Kidney (tissue), 14 donors: Measurements from ENCODE around the gene LCN2. TPM values are rescaled to one million over a fixed set of nuclear protein-coding genes. Genes with fewer than 3 reads are reported as not detected.
A peak's percentile ranks its signal among the peaks of the same experiment; 100 is the strongest.
"Not testable (repeated sequence)": the region's sequence is repeated elsewhere in the genome, so short reads cannot be mapped to it uniquely, and the experiment has no call there.

ENCODE experiments used
- DNase-seq, 5 donors: peaks; one replicate each; pipeline ENCODE4 v3.0.0-alpha.2; 2013 to 2020
- FAIRE-seq: peaks from 2 replicates; lab custom pipeline; 2012; peaks lifted over from hg19 to GRCh38; lab: Jason Lieb, UNC
- H3K27ac ChIP-seq, 2 donors: one replicate each; pipeline ENCODE4 v1.7.0; 2013; ENCODE audit warnings: low read depth in 2 of 2, low read length in 2 of 2, inconsistent platforms in 1 of 2
- H3K27me3 ChIP-seq: one replicate; pipeline ENCODE4 v1.7.1; 2013; ENCODE audit warnings: low read length, inconsistent platforms; ENCODE audit not compliant: control insufficient read depth, insufficient read depth
- H3K36me3 ChIP-seq, 3 donors: one replicate each; pipeline versions ENCODE4 v1.7.0 to v1.7.1; 2013; ENCODE audit warnings: low read length in 3 of 3, control low read depth in 1 of 3, inconsistent platforms in 1 of 3; ENCODE audit not compliant: insufficient read depth in 3 of 3, control insufficient read depth in 2 of 3
- H3K4me1 ChIP-seq, 3 donors: one replicate each; pipeline versions ENCODE4 v1.7.0 to v1.7.1; 2013; ENCODE audit warnings: low read length in 3 of 3, inconsistent platforms in 1 of 3, low read depth in 1 of 3; ENCODE audit not compliant: control insufficient read depth in 2 of 3, insufficient read depth in 2 of 3
- H3K4me3 ChIP-seq, 3 donors: one replicate each; pipeline versions ENCODE4 v1.7.0 to v1.8.1; 2013; ENCODE audit warnings: low read length in 3 of 3, control low read depth in 1 of 3, inconsistent platforms in 1 of 3
- H3K9ac ChIP-seq, 3 donors: one replicate each; pipeline versions ENCODE4 v1.7.0 to v1.7.1; 2013; ENCODE audit warnings: low read length in 3 of 3, control low read depth in 1 of 3, inconsistent platforms in 1 of 3
- H3K9me3 ChIP-seq, 3 donors: one replicate each; pipeline versions ENCODE4 v1.7.0 to v1.7.1; 2013; ENCODE audit warnings: low read length in 3 of 3, control low read depth in 1 of 3, inconsistent platforms in 1 of 3; ENCODE audit not compliant: control insufficient read depth in 2 of 3, insufficient read depth in 1 of 3
- intact Hi-C: fragments of 100-400 bp; cut with DNase I; formaldehyde crosslinking; loops from one replicate; pipeline ENCODE4 v1.11.1; 2022
- polyA plus RNA-seq: library from polyadenylated mRNA; stranded (reverse); fragments of 350-450 nt; fragmentation: Illumina TruSeq; extraction: RNeasy Lipid Tissue Mini Kit (QIAGEN cat#74804); gene quantifications from one replicate; pipeline ENCODE4 v1.2.3, GENCODE V29; 2014; ENCODE audit warnings: low read depth, low replicate concordance; ENCODE audit not compliant: insufficient read depth
- total RNA-seq: library from RNA; stranded (reverse); fragmentation: NEBNext Ultra II Directional; extraction: Animal tissue kit (Norgen Biotek cat#: 25700); gene quantifications from one replicate; pipeline ENCODE4 v1.2.1, GENCODE V29; 2021
- TF ChIP-seq, protein P1 (sequence below): IDR thresholded peaks from 3 replicates; pipeline ENCODE4 v1.5.1; 2012; ENCODE audit warnings: mild to moderate bottlenecking, moderate library complexity, borderline replicate concordance; ENCODE audit not compliant: insufficient read depth; ENCODE audit errors: extremely low read depth
- donor health status: control.
- donor health status: control.
- donor health status: control.
- donor health status: control.
- donor health status: control.
- donor health status: DM: yes; HTN: yes; CAD: no.
- donor health status: Normal renal cell carcinoma (clear cell type).

The LCN2 gene
- total and polyA plus RNA-seq, 2 donors from 2014 or later, result 8.2 to 198 TPM

DNA sequence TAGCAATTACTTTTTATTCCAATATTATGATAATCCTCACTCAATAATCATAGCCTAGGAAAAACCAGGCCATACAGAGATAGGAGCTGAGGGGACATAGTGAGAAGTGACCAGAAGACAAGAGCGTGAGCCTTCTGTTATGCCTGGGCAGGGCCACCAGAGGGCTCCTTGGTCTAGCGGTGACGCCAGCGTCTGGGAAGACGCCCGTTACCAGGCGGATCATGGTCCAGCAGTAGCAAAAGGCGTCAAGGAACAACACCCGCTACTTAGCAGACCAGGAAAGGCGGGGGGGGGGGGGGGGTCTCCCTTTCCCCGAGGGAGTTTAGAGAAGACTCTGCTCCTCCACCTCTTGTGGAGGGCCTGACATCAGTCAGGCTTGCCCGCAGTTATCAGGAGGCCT, 32.2 kb downstream of the LCN2 start:
- FAIRE-seq, intact Hi-C loops, H3K9ac ChIP-seq, H3K27me3 ChIP-seq, H3K4me1 ChIP-seq, H3K4me3 ChIP-seq, H3K9me3 ChIP-seq, H3K27ac ChIP-seq: not testable (repeated sequence)
- peak; percentile 22 to 68 (median 43) for DNase-seq
- peaks cover 9 to 40% (median 27%) of the 10 kb centered on the region in 3 donors for H3K36me3 ChIP-seq
- TF ChIP-seq, protein P1, sequence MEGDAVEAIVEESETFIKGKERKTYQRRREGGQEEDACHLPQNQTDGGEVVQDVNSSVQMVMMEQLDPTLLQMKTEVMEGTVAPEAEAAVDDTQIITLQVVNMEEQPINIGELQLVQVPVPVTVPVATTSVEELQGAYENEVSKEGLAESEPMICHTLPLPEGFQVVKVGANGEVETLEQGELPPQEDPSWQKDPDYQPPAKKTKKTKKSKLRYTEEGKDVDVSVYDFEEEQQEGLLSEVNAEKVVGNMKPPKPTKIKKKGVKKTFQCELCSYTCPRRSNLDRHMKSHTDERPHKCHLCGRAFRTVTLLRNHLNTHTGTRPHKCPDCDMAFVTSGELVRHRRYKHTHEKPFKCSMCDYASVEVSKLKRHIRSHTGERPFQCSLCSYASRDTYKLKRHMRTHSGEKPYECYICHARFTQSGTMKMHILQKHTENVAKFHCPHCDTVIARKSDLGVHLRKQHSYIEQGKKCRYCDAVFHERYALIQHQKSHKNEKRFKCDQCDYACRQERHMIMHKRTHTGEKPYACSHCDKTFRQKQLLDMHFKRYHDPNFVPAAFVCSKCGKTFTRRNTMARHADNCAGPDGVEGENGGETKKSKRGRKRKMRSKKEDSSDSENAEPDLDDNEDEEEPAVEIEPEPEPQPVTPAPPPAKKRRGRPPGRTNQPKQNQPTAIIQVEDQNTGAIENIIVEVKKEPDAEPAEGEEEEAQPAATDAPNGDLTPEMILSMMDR, result peak; percentile 49

DNA sequence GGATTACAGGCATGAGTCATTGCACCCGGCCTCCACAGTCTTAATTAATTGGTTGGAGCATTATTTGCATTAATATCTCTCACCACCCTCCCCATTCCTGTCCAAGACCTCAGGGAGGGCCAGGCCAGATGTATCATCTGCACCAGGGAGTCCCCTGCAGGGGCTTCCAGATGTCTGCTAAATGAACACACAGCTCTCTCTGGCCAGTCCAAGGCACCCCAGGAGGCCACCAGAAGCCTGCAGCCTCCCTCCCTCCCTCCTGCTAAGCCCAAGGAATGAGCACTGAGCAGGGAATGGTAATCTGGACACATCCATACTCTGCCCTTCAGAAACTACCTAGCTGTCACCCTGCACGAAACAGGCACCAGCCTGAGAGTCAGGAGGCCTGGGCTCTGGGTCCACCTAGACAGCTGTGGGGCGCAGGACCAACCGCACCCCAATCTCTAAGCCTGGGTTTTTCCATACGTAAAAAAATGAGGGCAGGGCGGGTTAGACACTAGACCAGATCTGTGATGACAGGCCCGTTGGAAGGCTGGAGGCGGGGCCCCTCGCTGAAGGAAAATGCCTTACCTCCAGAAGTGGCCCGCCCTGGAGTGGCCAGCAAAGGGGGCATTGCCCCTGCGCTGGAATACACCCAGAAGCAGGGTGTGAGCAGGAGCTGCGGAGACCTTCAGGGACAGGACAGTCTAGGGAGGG, 33.8 kb downstream of the LCN2 start:
- DNase-seq, result no peak
- no peak overlapping the region for H3K4me3 ChIP-seq
- no peaks in the 10 kb centered on the region for H3K4me1 ChIP-seq
- no peaks in the 10 kb centered on the region for H3K27me3 ChIP-seq
- H3K36me3 ChIP-seq, result peaks cover 9 to 40% (median 26%) of the 10 kb centered on the region in 3 donors
- no peak overlapping the region for H3K9ac ChIP-seq
- no peaks in the 10 kb centered on the region for H3K9me3 ChIP-seq
- H3K27ac ChIP-seq, result no peak overlapping the region
- TF ChIP-seq, protein P1, result no peak
- no peak for FAIRE-seq
- intact Hi-C loops, result no loop called here

DNA sequence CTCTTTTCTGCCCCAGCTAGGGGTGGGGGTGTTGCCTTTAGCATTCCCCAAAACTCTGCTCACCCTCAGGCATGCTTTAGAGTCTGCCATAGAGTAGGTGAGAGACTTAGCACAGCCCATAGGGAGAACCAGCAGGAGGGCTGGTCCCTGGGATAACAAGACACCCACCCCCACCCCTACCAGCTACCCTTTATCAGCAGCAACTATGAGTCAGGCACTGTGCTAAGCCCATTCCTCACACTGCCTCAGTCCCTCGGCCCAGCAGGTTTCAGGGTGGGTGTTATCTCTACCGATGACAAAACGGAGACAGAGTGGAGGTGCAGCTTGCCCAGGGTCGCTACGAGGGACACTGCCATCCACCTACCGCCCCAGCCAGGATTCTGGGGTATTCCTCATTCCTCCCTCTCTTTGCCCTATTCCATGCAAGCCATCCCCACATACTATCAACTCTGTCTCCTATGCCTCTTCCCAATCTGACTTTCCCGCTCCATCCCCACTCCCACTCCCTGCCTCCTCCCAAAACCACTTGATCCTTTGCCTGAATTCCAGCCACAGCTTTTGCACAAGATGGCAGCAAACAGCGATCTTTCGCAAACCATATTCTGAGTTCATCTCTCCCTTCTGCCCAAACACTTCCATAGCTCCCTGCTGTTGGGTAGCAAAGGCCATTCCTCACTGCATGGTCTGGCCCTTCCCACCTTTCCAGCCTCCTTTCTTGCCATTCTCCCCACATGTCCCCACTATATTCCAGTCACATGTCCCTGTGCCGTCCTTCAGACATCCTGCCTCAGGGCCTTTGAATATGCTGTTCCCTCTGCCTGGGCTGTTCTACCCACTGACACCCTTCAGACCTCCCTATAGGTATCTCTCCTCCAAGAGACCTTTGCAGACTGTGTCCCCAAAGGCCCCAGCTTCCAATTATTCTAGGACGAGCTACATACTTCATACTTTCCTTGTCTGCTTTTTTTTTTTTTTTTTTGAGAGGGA, 37.0 kb downstream of the LCN2 start:
- TF ChIP-seq, protein P1, result no peak
- no peaks in the 10 kb centered on the region for H3K9me3 ChIP-seq
- no peaks in the 10 kb centered on the region for H3K27me3 ChIP-seq
- peaks cover 0 to 6% (median 3%) of the 10 kb centered on the region in 3 donors for H3K4me1 ChIP-seq
- FAIRE-seq (no peak), DNase-seq (no peak)
- H3K27ac ChIP-seq, result no peak overlapping the region
- H3K9ac ChIP-seq, result no peak overlapping the region
- intact Hi-C loops, result no loop called here
- H3K4me3 ChIP-seq, result no peak overlapping the region
- H3K36me3 ChIP-seq, result peaks cover 2 to 20% (median 11%) of the 10 kb centered on the region in 3 donors
